PC-3 (cell line): ENCODE data around the gene KCNH1. TPM values are rescaled to one million over a fixed set of nuclear protein-coding genes. Genes with fewer than 3 reads are reported as not detected.

Source experiments
- ATAC-seq: fragments of 200-7000 bp; cut with Tn5 transposase; 2 replicates; pipeline ENCODE4 v1.9.1; 2020; ENCODE audit warnings: mild to moderate bottlenecking, moderate library complexity
- BruUV-seq: library from RNA; stranded (reverse); fragments of 400-500 nt; replicated peaks from 2 replicates; lab custom pipeline; 2021; lab: Mats Ljungman, UMichigan
- CTCF ChIA-PET: fragments of 300-600 bp; sonication (Branson Sonifier 250); formaldehyde crosslinking; loops from one replicate; lab custom pipeline; 2022; ENCODE audit warnings: antibody characterized with exemption; lab: Charles Lee
- POLR2A ChIA-PET: fragments of 300-600 bp; sonication (Branson Sonifier 250); formaldehyde crosslinking; loops from one replicate; lab custom pipeline; 2022; ENCODE audit warnings: antibody characterized with exemption; ENCODE audit not compliant: unreplicated experiment; lab: Charles Lee
- DNase-seq: peaks from one replicate; pipeline ENCODE4 v3.0.0-alpha.2; 2015
- H2AFZ ChIP-seq: fragments of 300-600 bp; sonication (generic); 2 replicates; pipeline ENCODE4 v1.6.0; 2016; ENCODE audit warnings: antibody characterized with exemption, low read length
- H3F3A ChIP-seq: fragments of 300-600 bp; sonication (generic); one replicate; pipeline ENCODE4 v1.6.0; 2017; ENCODE audit warnings: antibody characterized with exemption, low read length, control low read depth, mild to moderate bottlenecking; ENCODE audit not compliant: unreplicated experiment
- H3K27ac ChIP-seq: fragments of 300-600 bp; sonication (generic); 2 replicates; pipeline ENCODE4 v1.5.1; 2016; ENCODE audit warnings: mild to moderate bottlenecking, low read length
- H3K27me3 ChIP-seq: fragments of 300-600 bp; sonication (generic); 2 replicates; pipeline ENCODE4 v1.6.1; 2016; ENCODE audit warnings: low read length, mixed read lengths
- H3K36me3 ChIP-seq: fragments of 300-600 bp; sonication (generic); 2 replicates; pipeline ENCODE4 v1.6.1; 2016; ENCODE audit warnings: low read depth, mixed run types, low read length, mixed read lengths
- H3K4me1 ChIP-seq: fragments of 300-600 bp; sonication (generic); 2 replicates; pipeline ENCODE4 v1.5.1; 2016; ENCODE audit warnings: low read length; ENCODE audit not compliant: insufficient read depth
- H3K4me2 ChIP-seq: fragments of 300-600 bp; sonication (generic); 2 replicates; pipeline ENCODE4 v1.6.0; 2016; ENCODE audit warnings: low read length
- H3K4me3 ChIP-seq: fragments of 300-600 bp; sonication (generic); 2 replicates; pipeline ENCODE4 v1.5.1; 2016; ENCODE audit warnings: mild to moderate bottlenecking, low read length, mixed read lengths
- H3K79me2 ChIP-seq: fragments of 300-600 bp; sonication (generic); 2 replicates; pipeline ENCODE4 v1.6.1; 2017; ENCODE audit warnings: low read length, mixed read lengths
- H3K9ac ChIP-seq: fragments of 300-600 bp; sonication (generic); 2 replicates; pipeline ENCODE4 v1.6.0; 2016; ENCODE audit warnings: mild to moderate bottlenecking, low read length
- H3K9me2 ChIP-seq: fragments of 300-600 bp; sonication (generic); replicated peaks from 2 replicates; pipeline ENCODE4 v1.6.1; 2016; ENCODE audit warnings: mixed run types, low read length, mixed read lengths
- H3K9me3 ChIP-seq: fragments of 300-600 bp; sonication (generic); 2 replicates; pipeline ENCODE4 v1.6.1; 2016; ENCODE audit warnings: low read length, mixed read lengths
- H4K20me1 ChIP-seq: fragments of 300-600 bp; sonication (generic); 2 replicates; pipeline ENCODE4 v1.6.1; 2016; ENCODE audit warnings: low read length, mixed read lengths
- EZH2 ChIP-seq: fragments of 300-600 bp; sonication (generic); IDR thresholded peaks from one replicate; pipeline ENCODE4 v1.6.1; 2017; ENCODE audit warnings: antibody characterized with exemption, mild to moderate bottlenecking, low read length; ENCODE audit not compliant: unreplicated experiment
- EZH2phosphoT487 ChIP-seq: fragments of 300-600 bp; sonication (generic); IDR thresholded peaks from 2 replicates; pipeline ENCODE4 v1.6.1; 2018; ENCODE audit warnings: mild to moderate bottlenecking, antibody characterized with exemption, low read length, borderline replicate concordance
- intact Hi-C: fragments of 100-400 bp; cut with micrococcal nuclease; formaldehyde crosslinking; loops from 2 replicates; pipeline ENCODE4 v1.9.0; 2023
- total RNA-seq: library from RNA; depleted of rRNA; stranded (reverse); fragments of >200 nt; gene quantifications from 2 replicates; pipeline ENCODE4 v1.2.3, GENCODE V29; 2014
- TF ChIP-seq, protein P1 (sequence below): fragments of 300-600 bp; sonication (generic); conservative IDR thresholded peaks from 2 replicates; pipeline ENCODE4 v1.5.1; 2017; ENCODE audit warnings: antibody characterized with exemption, low read depth, mild to moderate bottlenecking, low read length

Gene KCNH1
- total RNA-seq, 1 experiment from 2014 or later: not detected

- H3K9me3 ChIP-seq: no peaks in the 10 kb centered on the region
- no peaks in the 10 kb centered on the region for H3K4me1 ChIP-seq
- H2AFZ ChIP-seq: no peak overlapping the region
- no TSS peak for BruUV-seq
- no peaks in the 10 kb centered on the region for H3K27me3 ChIP-seq
- ATAC-seq: no peak
- no peak overlapping the region for H3K4me2 ChIP-seq
- H3K36me3 ChIP-seq: no peaks in the 10 kb centered on the region
- no peak for DNase-seq
- intact Hi-C loops: no loop called here
- no peak overlapping the region for H3K4me3 ChIP-seq
- no peak for TF ChIP-seq EZH2phosphoT487
- no peak for TF ChIP-seq EZH2
- TF ChIP-seq, protein P1, sequence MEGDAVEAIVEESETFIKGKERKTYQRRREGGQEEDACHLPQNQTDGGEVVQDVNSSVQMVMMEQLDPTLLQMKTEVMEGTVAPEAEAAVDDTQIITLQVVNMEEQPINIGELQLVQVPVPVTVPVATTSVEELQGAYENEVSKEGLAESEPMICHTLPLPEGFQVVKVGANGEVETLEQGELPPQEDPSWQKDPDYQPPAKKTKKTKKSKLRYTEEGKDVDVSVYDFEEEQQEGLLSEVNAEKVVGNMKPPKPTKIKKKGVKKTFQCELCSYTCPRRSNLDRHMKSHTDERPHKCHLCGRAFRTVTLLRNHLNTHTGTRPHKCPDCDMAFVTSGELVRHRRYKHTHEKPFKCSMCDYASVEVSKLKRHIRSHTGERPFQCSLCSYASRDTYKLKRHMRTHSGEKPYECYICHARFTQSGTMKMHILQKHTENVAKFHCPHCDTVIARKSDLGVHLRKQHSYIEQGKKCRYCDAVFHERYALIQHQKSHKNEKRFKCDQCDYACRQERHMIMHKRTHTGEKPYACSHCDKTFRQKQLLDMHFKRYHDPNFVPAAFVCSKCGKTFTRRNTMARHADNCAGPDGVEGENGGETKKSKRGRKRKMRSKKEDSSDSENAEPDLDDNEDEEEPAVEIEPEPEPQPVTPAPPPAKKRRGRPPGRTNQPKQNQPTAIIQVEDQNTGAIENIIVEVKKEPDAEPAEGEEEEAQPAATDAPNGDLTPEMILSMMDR: no peak
- H3K79me2 ChIP-seq: no peaks in the 10 kb centered on the region
- ChIA-PET POLR2A (no interaction called here), CTCF (no interaction called here)
- H3K27ac ChIP-seq: no peak overlapping the region
- H4K20me1 ChIP-seq: no peaks in the 10 kb centered on the region
- H3F3A ChIP-seq: no peaks in the 10 kb centered on the region
- H3K9ac ChIP-seq: no peak overlapping the region
- H3K9me2 ChIP-seq: no peaks in the 10 kb centered on the region
These were observed 411.4 kb downstream of the KCNH1 start for GRCh38 chr1:210722410-210723081.

DNA sequence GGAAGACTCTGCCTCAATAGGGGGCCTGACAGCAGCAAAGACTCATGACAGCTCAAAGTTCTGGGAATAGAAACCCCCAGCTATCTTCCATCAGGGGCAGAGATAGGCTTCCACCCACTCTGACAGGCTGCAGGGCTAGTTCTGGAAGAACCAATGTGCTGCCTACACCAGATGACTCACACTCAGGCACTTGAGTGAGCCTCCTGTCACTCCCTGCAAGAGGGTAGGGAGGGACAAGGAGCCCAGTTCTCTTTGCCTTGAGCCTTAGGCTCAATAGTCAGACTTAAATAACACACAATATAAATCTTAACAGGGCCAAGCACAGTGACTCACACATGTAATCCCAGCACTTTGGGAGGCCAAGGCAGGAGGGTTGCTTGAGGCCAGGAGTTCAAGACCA lies 418.9 kb downstream of the KCNH1 start:
- Histone ChIP-seq H3K27me3 (no peaks in the 10 kb centered on the region; the same call in 1 of the 2 replicates), H3K36me3 (no peaks in the 10 kb centered on the region), H3K9ac (no peak overlapping the region), H3K9me3 (no peaks in the 10 kb centered on the region), H3K4me1 (no peaks in the 10 kb centered on the region), H3F3A (no peaks in the 10 kb centered on the region), H3K27ac (no peak overlapping the region), H3K4me2 (no peak overlapping the region), H4K20me1 (no peaks in the 10 kb centered on the region), H3K9me2 (no peaks in the 10 kb centered on the region), H3K4me3 (no peak overlapping the region), H3K79me2 (no peaks in the 10 kb centered on the region), H2AFZ (no peak overlapping the region)
- TF ChIP-seq, protein P1: no peak
- TF ChIP-seq EZH2 (no peak), EZH2phosphoT487 (no peak)
- BruUV-seq: no TSS peak
- intact Hi-C loops: no loop called here
- ChIA-PET CTCF (no interaction called here), POLR2A (no interaction called here)
- no peak for DNase-seq
- no peak for ATAC-seq

DNA sequence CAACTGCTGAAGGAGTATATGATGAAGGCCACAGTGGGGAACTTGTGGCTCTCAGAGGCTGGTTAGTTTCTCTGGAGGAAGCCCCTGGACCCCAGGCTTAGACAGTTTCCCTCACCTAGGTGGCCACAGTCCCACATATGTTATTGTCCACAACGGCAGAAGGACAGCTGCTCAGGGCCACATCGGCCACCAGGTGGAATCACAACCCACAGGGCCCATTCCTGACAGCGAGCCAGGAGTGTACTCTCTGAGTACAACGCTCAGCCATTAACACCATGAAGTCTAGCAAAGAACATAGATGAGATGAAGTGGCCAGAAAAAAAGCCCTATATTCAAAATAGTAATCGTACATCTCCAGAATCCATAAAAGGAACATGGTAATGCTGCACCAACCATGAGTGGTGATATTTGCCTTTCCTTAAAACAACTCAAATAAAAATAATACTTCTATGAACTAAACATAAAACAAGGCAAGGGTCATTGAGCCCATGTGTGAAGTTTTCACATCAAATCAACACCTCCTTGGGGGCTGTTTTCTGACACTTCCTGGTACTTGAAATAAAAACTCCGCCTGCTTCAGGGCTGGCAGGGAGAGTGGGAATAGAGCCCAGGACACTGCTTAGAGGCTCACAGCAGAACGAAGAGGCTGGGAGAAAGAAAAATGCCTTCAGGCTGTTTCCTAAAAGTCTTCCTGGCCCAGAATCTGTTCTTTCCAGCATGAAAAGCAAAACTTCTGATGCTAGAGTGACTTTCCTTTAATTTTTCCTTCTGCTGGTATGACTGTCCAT lies 421.9 kb downstream of the KCNH1 start:
- H3K4me3 ChIP-seq: no peak overlapping the region
- no peaks in the 10 kb centered on the region for H3F3A ChIP-seq
- H3K9ac ChIP-seq: no peak overlapping the region
- H3K27me3 ChIP-seq: peaks cover 19% of the 10 kb centered on the region
- no peaks in the 10 kb centered on the region for H3K4me1 ChIP-seq
- intact Hi-C loops: no loop called here
- no peaks in the 10 kb centered on the region for H4K20me1 ChIP-seq
- no peaks in the 10 kb centered on the region for H3K36me3 ChIP-seq
- no peaks in the 10 kb centered on the region for H3K9me3 ChIP-seq
- no TSS peak for BruUV-seq
- no peaks in the 10 kb centered on the region for H3K9me2 ChIP-seq
- H3K27ac ChIP-seq: no peak overlapping the region
- DNase-seq (no peak), ATAC-seq (no peak)
- no peak overlapping the region for H2AFZ ChIP-seq
- ChIA-PET CTCF (no interaction called here), POLR2A (no interaction called here)
- no peak overlapping the region for H3K4me2 ChIP-seq
- TF ChIP-seq, protein P1: no peak; the same call in 1 of the 2 replicates
- TF ChIP-seq EZH2phosphoT487 (no peak), EZH2 (no peak)
- H3K79me2 ChIP-seq: no peaks in the 10 kb centered on the region
